IMR-90 (cell line): Measurements from ENCODE around the gene SATB2.

Experiments used
- BHLHE40 ChIP-seq: fragments of 150-350 bp; IDR thresholded peaks from 2 replicates; pipeline ENCODE4 v1.6.1; 2016; ENCODE audit warnings: mild to moderate bottlenecking, low read depth, low read length
- CEBPB ChIP-seq: IDR thresholded peaks from 2 replicates; pipeline ENCODE4 v1.6.1; 2012; ENCODE audit warnings: low read depth, low read length, improper control_type of control experiment
- CHD1 ChIP-seq: IDR thresholded peaks from 2 replicates; pipeline ENCODE4 v1.6.1; 2012; ENCODE audit warnings: low read depth, low read length, improper control_type of control experiment
- ELK1 ChIP-seq: fragments of 150-350 bp; IDR thresholded peaks from 2 replicates; pipeline ENCODE4 v1.6.1; 2016; ENCODE audit warnings: low read depth, mild to moderate bottlenecking, low read length, moderate library complexity, borderline replicate concordance
- MAFK ChIP-seq: IDR thresholded peaks from 2 replicates; pipeline ENCODE4 v1.6.1; 2012; ENCODE audit warnings: low read depth, low read length, improper control_type of control experiment
- MAZ ChIP-seq: IDR thresholded peaks from 2 replicates; pipeline ENCODE4 v1.6.1; 2012; ENCODE audit warnings: low read depth, mild to moderate bottlenecking, low read length, improper control_type of control experiment, moderate library complexity, borderline replicate concordance
- POLR2A ChIP-seq: IDR thresholded peaks from 2 replicates; pipeline ENCODE4 v1.6.1; 2012; ENCODE audit warnings: mild to moderate bottlenecking, low read depth, low read length
- RAD21 ChIP-seq: IDR thresholded peaks from 2 replicates; pipeline ENCODE4 v1.6.1; 2012; ENCODE audit warnings: low read length, improper control_type of control experiment
- RCOR1 ChIP-seq: IDR thresholded peaks from 2 replicates; pipeline ENCODE4 v1.6.1; 2012; ENCODE audit warnings: mild to moderate bottlenecking, low read length, improper control_type of control experiment; ENCODE audit not compliant: insufficient replicate concordance
- SMC3 ChIP-seq: fragments of 150-350 bp; IDR thresholded peaks from 2 replicates; pipeline ENCODE4 v1.6.1; 2016; ENCODE audit warnings: low read depth, mild to moderate bottlenecking, antibody characterized with exemption, low read length, moderate library complexity
- TF ChIP-seq, protein P1 (sequence below): conservative IDR thresholded peaks from 2 replicates; pipeline ENCODE4 v1.5.1; 2012; ENCODE audit warnings: mild to moderate bottlenecking, low read depth, low read length, improper control_type of control experiment
- TF ChIP-seq, protein P2 (sequence below): fragments of 150-350 bp; IDR thresholded peaks from 2 replicates; pipeline ENCODE4 v1.6.1; 2017; ENCODE audit warnings: mild to moderate bottlenecking, antibody characterized with exemption, low read length, low read depth

GRCh38 chr2:199471443-199472057, 13.8 kb upstream of the SATB2 start:
- TF ChIP-seq, protein P1, sequence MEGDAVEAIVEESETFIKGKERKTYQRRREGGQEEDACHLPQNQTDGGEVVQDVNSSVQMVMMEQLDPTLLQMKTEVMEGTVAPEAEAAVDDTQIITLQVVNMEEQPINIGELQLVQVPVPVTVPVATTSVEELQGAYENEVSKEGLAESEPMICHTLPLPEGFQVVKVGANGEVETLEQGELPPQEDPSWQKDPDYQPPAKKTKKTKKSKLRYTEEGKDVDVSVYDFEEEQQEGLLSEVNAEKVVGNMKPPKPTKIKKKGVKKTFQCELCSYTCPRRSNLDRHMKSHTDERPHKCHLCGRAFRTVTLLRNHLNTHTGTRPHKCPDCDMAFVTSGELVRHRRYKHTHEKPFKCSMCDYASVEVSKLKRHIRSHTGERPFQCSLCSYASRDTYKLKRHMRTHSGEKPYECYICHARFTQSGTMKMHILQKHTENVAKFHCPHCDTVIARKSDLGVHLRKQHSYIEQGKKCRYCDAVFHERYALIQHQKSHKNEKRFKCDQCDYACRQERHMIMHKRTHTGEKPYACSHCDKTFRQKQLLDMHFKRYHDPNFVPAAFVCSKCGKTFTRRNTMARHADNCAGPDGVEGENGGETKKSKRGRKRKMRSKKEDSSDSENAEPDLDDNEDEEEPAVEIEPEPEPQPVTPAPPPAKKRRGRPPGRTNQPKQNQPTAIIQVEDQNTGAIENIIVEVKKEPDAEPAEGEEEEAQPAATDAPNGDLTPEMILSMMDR: peak; percentile 75
- TF ChIP-seq RCOR1: no peak
- TF ChIP-seq MAZ: no peak
- TF ChIP-seq MAFK: no peak
- TF ChIP-seq CEBPB: no peak
- no peak for TF ChIP-seq POLR2A
- TF ChIP-seq CHD1: no peak
- peak; percentile 45 for TF ChIP-seq RAD21
- TF ChIP-seq, protein P2, sequence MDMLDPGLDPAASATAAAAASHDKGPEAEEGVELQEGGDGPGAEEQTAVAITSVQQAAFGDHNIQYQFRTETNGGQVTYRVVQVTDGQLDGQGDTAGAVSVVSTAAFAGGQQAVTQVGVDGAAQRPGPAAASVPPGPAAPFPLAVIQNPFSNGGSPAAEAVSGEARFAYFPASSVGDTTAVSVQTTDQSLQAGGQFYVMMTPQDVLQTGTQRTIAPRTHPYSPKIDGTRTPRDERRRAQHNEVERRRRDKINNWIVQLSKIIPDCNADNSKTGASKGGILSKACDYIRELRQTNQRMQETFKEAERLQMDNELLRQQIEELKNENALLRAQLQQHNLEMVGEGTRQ: no peak
- no peak for TF ChIP-seq BHLHE40
- peak; percentile 34; the same call in 1 of the 2 replicates for TF ChIP-seq SMC3
- TF ChIP-seq ELK1: no peak
